ENCODE data around the gene YOD1. TPM values are rescaled to one million over a fixed set of nuclear protein-coding genes. Genes with fewer than 3 reads are reported as not detected.
A peak's percentile ranks its signal among the peaks of the same experiment; 100 is the strongest.

YOD1 gene
- polyA plus RNA-seq, 6 donors from 2014 or later, result 1.3 to 3.5 (median 1.8) TPM

DNA sequence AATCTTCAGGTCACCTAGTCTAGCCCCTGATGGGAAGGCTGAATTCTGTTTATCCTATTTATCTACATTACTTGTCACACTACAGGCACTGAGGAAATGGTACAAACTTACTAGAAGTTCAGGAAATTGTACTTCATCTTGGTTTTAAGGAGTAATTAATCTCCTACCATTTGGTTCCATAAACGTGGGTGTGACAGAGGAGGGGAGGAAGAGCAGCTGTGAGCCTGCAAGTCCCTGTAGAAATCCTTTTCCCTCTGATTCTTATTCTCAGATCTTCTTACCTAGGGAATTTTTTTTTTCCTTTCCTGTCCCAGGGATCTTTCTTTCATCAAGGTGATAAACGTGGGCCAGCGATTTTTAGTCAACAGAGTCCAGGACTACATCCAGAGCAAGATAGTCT lies 16.2 kb upstream of the YOD1 start:
- DNase-seq (no peak), ATAC-seq (ENCODE audit: low read depth in 2 of 2) (no peak)
- Mint-ChIP-seq H3K36me3 (peaks cover 26 to 28% of the 10 kb centered on the region in 2 donors), H3K4me1 (peaks cover 18 to 31% (median 24%) of the 10 kb centered on the region in 3 donors), H3K27me3 (no peaks in the 10 kb centered on the region), H3K27ac (peak overlapping the region in 1 of 6 donors; percentile 36), H3K4me3 (no peak overlapping the region), H3K9me3 (no peaks in the 10 kb centered on the region)

DNA sequence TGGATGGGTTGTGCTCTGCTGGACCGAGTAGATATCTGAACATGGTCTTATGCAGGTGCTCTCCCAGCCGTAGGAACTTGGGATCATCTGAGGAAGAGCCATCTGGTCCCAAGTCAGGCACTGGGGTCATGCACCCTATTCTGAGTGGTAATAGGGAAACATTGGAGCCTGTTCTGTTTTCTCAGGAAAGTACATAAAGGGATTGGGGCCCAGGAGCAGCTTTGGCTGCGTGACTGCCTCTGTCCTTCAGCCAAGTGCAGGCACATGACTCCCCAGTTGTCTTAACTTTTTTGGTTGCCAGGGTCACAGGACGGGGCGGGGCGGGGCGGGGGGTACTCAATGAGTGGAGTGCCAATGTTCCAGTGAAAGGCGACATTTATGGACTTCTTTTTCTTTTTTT lies 13.6 kb upstream of the YOD1 start:
- Mint-ChIP-seq H3K9me3 (no peaks in the 10 kb centered on the region), H3K4me3 (no peak overlapping the region), H3K36me3 (peaks cover 26 to 32% of the 10 kb centered on the region in 2 donors), H3K4me1 (peaks cover 3 to 9% (median 7%) of the 10 kb centered on the region in 3 donors), H3K27ac (no peak overlapping the region), H3K27me3 (no peaks in the 10 kb centered on the region)
- ATAC-seq (ENCODE audit: low read depth in 2 of 2) (no peak), DNase-seq (no peak)

DNA sequence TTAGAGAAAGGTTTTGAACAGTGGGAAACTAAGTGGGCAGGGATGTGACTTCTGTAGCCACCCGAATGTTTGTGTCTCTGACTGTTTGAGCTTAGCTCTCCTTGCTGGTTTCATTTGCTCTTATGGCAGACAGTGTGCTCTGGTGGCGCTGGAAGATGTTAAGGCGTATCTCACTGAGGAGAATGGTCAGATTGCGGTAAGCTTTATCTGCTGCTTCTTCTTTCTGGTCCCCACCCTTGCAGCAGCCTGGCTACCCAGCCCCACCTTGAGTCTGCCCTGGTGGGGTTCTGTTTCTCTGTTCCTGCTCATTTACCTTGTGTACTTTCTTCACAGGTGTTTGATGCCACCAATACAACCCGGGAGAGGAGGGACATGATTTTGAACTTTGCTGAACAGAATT lies 12.0 kb upstream of the YOD1 start:
- no peak overlapping the region for H3K4me3 Mint-ChIP-seq
- H3K4me1 Mint-ChIP-seq, result peaks cover 4 to 12% (median 8%) of the 10 kb centered on the region in 3 donors
- no peak for ATAC-seq (ENCODE audit: low read depth in 2 of 2)
- H3K27ac Mint-ChIP-seq, result no peak overlapping the region
- DNase-seq, result no peak
- no peaks in the 10 kb centered on the region for H3K9me3 Mint-ChIP-seq
- no peaks in the 10 kb centered on the region for H3K27me3 Mint-ChIP-seq
- H3K36me3 Mint-ChIP-seq, result peaks cover 22 to 25% of the 10 kb centered on the region in 2 donors

DNA sequence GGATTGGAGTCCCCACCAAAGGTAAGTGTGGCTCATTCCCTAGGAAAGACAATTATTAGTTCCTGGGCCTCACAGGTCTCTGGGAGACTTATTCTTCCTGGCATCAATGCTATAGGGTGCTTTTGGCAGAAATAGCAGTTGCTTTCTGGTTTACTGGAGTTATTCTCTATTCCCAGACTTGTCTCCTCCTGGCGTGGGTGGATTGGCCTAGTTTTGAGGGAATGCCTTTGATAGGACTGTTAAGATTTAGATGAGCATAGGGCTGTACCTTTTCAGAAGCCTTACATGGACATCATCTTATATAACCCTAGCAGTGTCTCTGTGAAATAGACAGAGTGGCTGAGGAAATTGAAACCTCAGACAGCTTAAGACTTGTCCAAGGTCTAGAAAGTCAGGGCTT lies 11.1 kb upstream of the YOD1 start:
- DNase-seq (no peak), ATAC-seq (ENCODE audit: low read depth in 2 of 2) (no peak)
- H3K27ac Mint-ChIP-seq, result no peak overlapping the region
- no peak overlapping the region for H3K4me3 Mint-ChIP-seq
- H3K36me3 Mint-ChIP-seq, result peaks cover 17 to 19% of the 10 kb centered on the region in 2 donors
- no peaks in the 10 kb centered on the region for H3K27me3 Mint-ChIP-seq
- H3K4me1 Mint-ChIP-seq, result peaks cover 4 to 12% (median 8%) of the 10 kb centered on the region in 3 donors
- H3K9me3 Mint-ChIP-seq, result no peaks in the 10 kb centered on the region

DNA sequence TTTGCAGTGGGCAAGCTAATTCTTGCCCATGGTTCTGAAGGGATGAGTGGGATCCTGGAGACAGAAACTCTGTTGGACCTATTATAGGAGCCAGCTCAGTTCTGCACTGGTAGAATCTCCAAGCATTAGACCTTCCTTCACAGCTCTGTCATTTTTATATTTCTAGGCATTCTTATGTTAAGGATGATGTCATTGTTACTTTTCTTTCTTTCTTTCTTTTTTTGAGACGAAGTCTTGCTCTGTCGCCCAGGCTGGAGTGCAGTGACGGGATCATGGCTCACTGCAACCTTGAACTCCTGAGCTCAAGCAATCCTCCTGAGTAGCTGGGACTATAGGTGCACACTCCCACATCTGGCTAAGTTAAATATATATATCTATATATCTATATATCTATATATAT lies 9.6 kb upstream of the YOD1 start:
- H3K4me3 Mint-ChIP-seq, result no peak overlapping the region
- DNase-seq, result no peak
- no peaks in the 10 kb centered on the region for H3K9me3 Mint-ChIP-seq
- peaks cover 4 to 12% (median 12%) of the 10 kb centered on the region in 3 donors for H3K4me1 Mint-ChIP-seq
- peaks cover 19 to 24% of the 10 kb centered on the region in 2 donors for H3K36me3 Mint-ChIP-seq
- no peak for ATAC-seq (ENCODE audit: low read depth in 2 of 2)
- no peaks in the 10 kb centered on the region for H3K27me3 Mint-ChIP-seq
- H3K27ac Mint-ChIP-seq, result no peak overlapping the region

DNA sequence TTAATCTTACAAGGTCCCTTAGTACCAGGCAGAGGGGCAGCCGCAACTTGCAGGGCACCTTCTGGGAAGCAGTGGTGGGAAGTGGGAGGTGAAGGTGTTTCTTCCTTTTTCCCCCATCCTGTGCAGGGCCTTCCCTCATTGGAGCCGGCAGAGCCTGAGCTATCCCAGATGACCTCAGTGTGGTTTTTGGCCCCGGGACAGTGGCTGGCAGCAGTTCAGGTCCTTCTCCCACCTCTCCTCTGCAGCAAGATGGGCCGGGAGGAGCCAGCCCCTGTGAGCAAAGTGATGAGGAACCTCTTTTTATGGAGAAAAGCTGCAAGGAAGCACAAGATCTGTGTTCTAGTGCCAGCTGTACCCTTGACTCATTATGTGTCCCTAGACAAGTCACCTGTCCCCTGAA lies 8.9 kb upstream of the YOD1 start:
- peaks cover 19 to 24% of the 10 kb centered on the region in 2 donors for H3K36me3 Mint-ChIP-seq
- H3K4me1 Mint-ChIP-seq, result peaks cover 7 to 19% (median 17%) of the 10 kb centered on the region in 3 donors
- ATAC-seq (ENCODE audit: low read depth in 2 of 2) (no peak), DNase-seq (no peak)
- H3K27ac Mint-ChIP-seq, result peak overlapping the region in 2 of 6 donors; percentile 10 to 53
- no peak overlapping the region for H3K4me3 Mint-ChIP-seq
- no peaks in the 10 kb centered on the region for H3K9me3 Mint-ChIP-seq
- no peaks in the 10 kb centered on the region for H3K27me3 Mint-ChIP-seq

DNA sequence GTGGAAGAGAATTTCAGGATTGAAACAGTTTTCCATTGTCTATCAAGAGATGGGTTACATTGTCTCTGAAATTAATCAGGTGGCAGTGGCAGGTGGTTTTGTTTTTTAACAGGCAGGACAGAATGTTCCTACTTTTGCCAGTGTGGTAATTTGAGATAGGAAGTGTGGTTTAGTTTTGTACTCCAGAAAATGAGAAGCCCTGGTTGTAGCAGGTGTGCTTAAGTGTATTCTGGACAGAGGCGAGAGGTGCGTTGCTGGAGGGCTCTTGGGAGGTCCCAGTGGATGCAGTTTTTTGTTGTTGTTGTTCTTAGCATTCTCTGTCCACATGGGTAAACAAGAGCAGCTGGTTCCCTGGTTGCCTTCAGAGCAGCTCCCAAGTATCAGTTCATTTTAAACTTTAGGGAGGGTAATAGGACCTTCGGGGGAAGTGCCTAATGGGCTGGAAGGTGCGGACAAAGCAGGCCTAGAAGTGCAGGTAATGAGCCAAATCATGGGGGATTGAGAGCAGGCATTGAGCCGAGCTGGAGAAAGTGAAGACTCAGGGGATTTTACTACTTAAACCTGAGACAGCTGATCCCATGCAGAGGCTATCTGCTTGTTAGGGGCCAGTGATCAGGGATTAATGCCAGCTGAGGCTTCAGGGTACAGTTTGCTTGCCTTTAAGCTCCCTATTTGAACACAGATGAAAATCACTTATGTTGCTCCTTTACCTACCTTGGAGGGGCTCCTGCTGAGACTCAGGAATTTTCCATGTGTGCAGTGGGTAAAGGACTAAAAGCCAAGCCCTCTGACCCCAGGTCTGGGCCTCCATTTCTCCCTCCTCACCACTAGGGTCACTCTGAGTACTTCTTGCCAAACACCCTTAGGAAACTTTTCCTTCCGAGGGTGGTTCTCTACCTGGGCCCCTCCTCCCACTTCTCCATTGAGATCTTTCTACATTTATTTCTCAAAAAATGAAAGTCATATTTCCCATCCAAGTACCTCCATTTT lies 8.2 kb upstream of the YOD1 start:
- Mint-ChIP-seq H3K9me3 (no peaks in the 10 kb centered on the region), H3K36me3 (peaks cover 19 to 24% of the 10 kb centered on the region in 2 donors), H3K27ac (peak overlapping the region in 5 of 6 donors; percentile 10 to 54 (median 44)), H3K4me1 (peaks cover 14 to 26% (median 24%) of the 10 kb centered on the region in 3 donors), H3K4me3 (no peak overlapping the region), H3K27me3 (no peaks in the 10 kb centered on the region)
- ATAC-seq (ENCODE audit: low read depth in 2 of 2), result no peak
- no peak for DNase-seq

DNA sequence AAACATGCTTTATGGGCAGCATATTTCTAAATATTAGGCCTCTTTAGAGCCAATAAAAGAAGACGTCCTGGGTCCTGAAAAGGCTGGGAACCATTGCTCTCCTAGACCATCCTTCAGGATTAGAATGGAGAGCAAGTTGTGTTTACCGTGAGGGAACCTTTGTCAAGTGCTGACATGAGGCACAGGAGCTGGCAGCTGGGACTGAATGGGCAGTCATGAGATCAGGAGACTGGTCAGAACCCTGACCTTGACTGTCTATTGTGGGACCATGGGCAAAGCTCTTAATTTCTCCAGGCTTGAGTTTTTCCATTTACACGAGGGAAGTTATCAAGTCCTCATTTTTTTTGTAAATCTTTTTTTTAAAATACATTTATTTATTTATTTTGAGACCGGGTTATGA lies 7.2 kb upstream of the YOD1 start:
- Mint-ChIP-seq H3K27ac (peak overlapping the region in 1 of 6 donors; percentile 54), H3K4me3 (no peak overlapping the region), H3K9me3 (no peaks in the 10 kb centered on the region), H3K27me3 (no peaks in the 10 kb centered on the region), H3K4me1 (peaks cover 21 to 35% (median 30%) of the 10 kb centered on the region in 3 donors), H3K36me3 (peaks cover 15 to 24% of the 10 kb centered on the region in 2 donors)
- DNase-seq, result no peak
- ATAC-seq (ENCODE audit: low read depth in 2 of 2), result no peak

DNA sequence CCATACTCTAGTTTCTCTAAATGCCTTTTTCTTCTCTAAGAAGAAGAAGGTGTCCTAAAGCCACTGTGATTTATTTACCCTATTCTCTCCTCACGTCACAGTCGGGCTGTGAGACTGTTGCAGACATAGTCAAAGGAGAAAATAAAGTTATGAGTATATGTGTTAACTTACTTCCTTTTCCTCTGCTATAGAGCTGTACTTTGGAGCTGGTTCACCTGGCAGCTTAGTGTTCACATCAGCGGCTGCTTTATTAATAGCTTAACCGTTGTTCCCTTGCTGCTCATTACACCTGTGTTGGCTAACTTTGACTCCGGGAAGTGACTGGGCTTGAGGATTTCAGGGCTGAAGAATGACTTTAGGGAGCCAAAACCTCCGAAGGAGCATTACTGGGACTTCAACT lies 5.7 kb upstream of the YOD1 start:
- peaks cover 0 to 9% of the 10 kb centered on the region in 2 donors for H3K36me3 Mint-ChIP-seq
- H3K4me3 Mint-ChIP-seq, result peak overlapping the region in 1 of 8 donors; percentile 53
- no peaks in the 10 kb centered on the region for H3K27me3 Mint-ChIP-seq
- H3K27ac Mint-ChIP-seq, result peak overlapping the region in 2 of 6 donors; percentile 43 to 80
- H3K4me1 Mint-ChIP-seq, result peaks cover 28 to 51% (median 42%) of the 10 kb centered on the region in 3 donors
- DNase-seq, result no peak
- no peak for ATAC-seq (ENCODE audit: low read depth in 2 of 2)
- H3K9me3 Mint-ChIP-seq, result no peaks in the 10 kb centered on the region

DNA sequence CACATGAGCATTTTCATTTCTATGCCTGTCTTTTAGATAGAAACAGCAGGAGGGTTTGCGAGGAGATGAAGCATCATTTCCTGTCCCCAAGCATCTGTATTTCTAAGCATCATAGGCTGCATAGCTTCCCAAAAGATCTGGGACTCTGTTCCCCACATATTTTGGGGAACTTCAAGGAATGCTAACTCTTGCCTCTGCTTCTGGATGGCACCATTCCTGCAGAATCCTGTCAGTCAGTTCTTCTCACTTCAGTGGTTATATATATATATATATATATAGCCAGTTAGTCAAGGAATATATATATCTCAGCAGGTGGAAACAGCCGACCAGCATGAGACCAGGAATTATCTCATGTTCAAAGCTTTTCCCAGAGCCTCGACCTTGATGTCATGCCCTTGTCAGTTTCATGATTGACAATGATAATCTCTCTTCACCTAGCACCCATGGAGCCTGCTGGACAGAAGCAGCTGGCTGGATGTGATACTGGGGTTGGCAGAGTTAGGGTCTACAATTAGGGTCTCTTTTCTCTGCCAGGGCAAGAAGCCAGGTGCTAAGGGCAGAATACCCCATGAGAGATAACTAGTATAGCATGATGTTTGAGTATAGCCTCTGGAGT lies 4.5 kb upstream of the YOD1 start:
- DNase-seq (no peak), ATAC-seq (ENCODE audit: low read depth in 2 of 2) (no peak)
- Mint-ChIP-seq H3K9me3 (peaks cover 0 to 3% (median 0%) of the 10 kb centered on the region in 7 donors), H3K36me3 (peaks cover 0 to 9% of the 10 kb centered on the region in 2 donors), H3K27ac (peak overlapping the region; percentile 30 to 100 (median 99)), H3K27me3 (no peaks in the 10 kb centered on the region), H3K4me1 (peaks cover 33 to 59% (median 52%) of the 10 kb centered on the region in 3 donors), H3K4me3 (peak overlapping the region; percentile 93 to 100 (median 98))

DNA sequence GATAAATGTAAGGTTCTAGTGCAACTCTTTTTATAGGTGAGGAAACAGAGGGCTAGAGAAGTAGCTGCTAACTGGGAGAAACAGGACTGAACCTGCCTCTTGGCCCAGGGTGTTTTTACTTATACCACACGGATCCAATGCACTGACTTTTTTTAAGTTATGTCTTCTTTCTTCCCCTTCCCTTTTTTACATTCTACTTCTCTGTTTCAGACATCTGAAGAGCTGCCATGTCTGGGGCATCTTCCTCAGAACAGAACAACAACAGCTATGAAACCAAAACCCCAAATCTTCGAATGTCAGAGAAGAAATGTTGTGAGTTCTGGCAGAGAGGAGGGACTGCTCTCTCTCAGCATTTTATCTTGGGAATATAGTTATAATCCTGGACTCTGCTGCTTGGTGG lies 3.5 kb upstream of the YOD1 start:
- DNase-seq (peak; percentile 74), ATAC-seq (ENCODE audit: low read depth in 2 of 2) (peak; percentile 48 to 57)
- peak overlapping the region; percentile 93 to 100 (median 98) for H3K4me3 Mint-ChIP-seq
- peaks cover 0 to 9% of the 10 kb centered on the region in 2 donors for H3K36me3 Mint-ChIP-seq
- no peaks in the 10 kb centered on the region for H3K27me3 Mint-ChIP-seq
- H3K4me1 Mint-ChIP-seq, result peaks cover 40 to 67% (median 60%) of the 10 kb centered on the region in 3 donors
- peaks cover 0 to 3% (median 0%) of the 10 kb centered on the region in 7 donors for H3K9me3 Mint-ChIP-seq
- peak overlapping the region; percentile 94 to 100 (median 99) for H3K27ac Mint-ChIP-seq

DNA sequence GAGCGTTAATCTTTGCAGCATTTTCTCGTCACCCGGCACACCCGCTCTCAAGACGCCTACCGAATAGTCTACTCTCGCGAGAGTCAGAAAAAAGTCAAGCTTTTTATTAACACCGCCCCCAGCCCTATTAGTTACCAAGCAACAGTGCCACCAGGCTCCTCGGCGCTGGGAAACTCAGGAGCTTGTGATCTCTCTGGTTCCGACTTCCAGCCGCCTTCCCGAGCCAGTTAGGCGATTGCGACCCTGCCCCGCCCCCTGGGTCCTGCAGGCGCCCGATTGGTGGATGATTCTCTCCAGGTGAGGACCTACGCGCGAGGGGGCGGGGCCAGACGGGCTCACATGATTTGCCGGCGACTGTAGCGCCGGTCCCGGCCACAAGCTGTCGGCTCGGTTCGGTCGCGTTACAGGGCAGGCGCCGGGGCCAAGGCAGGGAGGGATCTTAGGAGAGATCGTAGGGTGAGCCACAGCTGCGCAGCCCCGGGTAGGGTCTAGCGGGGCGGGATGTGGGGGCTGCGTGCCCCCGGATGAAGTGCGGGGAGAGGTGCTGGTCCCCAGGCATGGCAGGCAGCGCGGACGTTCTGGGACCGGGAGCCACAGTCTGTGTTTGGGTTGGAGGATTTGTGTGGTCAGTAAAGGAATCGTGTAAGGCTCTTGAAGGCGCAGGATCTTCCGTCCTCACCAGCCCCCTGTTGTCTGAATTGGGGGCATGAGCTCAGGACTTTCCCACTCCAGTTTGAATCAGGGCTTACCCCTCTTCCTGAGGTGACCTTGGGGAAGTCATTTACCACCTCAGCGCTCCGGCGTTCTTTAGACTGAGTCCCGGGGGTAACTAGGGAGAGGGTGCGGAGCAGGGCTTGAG lies 2.1 kb upstream of the YOD1 start, which contains the start of gene PFKFB2:
Gene PFKFB2, plus strand, starts transcription at position 365 of the 859 bp plus-strand sequence. CDS start 1,443 bp downstream, outside the sequence.
- Mint-ChIP-seq H3K27ac (peak within 1 kb of the TSS; percentile 97 to 100 (median 99)), H3K4me3 (peak within 1 kb of the TSS; percentile 93 to 100 (median 98)), H3K9me3 (peaks cover 0 to 3% (median 0%) of the 10 kb centered on the region in 7 donors), H3K27me3 (no peaks in the 10 kb centered on the region), H3K4me1 (peaks cover 38 to 64% (median 51%) of the 10 kb centered on the region in 3 donors), H3K36me3 (peaks cover 0 to 9% of the 10 kb centered on the region in 2 donors)
- DNase-seq (peak; percentile 97), ATAC-seq (ENCODE audit: low read depth in 2 of 2) (peak; percentile 82 to 83)

Data from naive B cell (primary cell).